GM18508 (cell line): ENCODE measurements around the gene SPEN.
A peak's percentile ranks its signal among the peaks of the same experiment; 100 is the strongest.
"Not testable (repeated sequence)": the region's sequence is repeated elsewhere in the genome, so short reads cannot be mapped to it uniquely, and the experiment has no call there.

Experiments used
- ATAC-seq: cut with Tn5 transposase; IDR thresholded peaks from one replicate; pipeline ENCODE4 v1.9.1; 2021; ENCODE audit warnings: moderate number of reproducible peaks; ENCODE audit not compliant: insufficient read depth, unreplicated experiment

The SPEN gene

GRCh38 chr1:15847100-15847892 is at the start of gene SPEN:
TSS of gene SPEN (plus strand) at chr1:15847707. CDS start at chr1:15848068, 361 bp downstream.
- peak; percentile 33 for ATAC-seq

- ATAC-seq: no peak
These were observed 48.3 kb upstream of the SPEN start for GRCh38 chr1:15799004-15799867.

GRCh38 chr1:15799928-15800835 is 47.3 kb upstream of the SPEN start:
- no peak for ATAC-seq

GRCh38 chr1:15802234-15802965 is 45.1 kb upstream of the SPEN start:
- no peak for ATAC-seq

- no peak for ATAC-seq
These were observed 44.1 kb upstream of the SPEN start for GRCh38 chr1:15803380-15803779.

- ATAC-seq: no peak
These were observed 43.4 kb upstream of the SPEN start for GRCh38 chr1:15804060-15804459.

GRCh38 chr1:15807121-15807520 is 40.4 kb upstream of the SPEN start:
- no peak for ATAC-seq

- ATAC-seq: not testable (repeated sequence)
These were observed 40.0 kb upstream of the SPEN start, which contains the start of gene UQCRHL for GRCh38 chr1:15807549-15807948. TSS of gene UQCRHL (minus strand) at chr1:15807649. CDS start at chr1:15807649, 0 bp downstream.

- no peak for ATAC-seq
These were observed 38.6 kb upstream of the SPEN start for GRCh38 chr1:15808955-15809354.

GRCh38 chr1:15810073-15810472 is 37.4 kb upstream of the SPEN start:
- ATAC-seq: no peak

- no peak for ATAC-seq
These were observed 30.8 kb upstream of the SPEN start for GRCh38 chr1:15816674-15817073.

- ATAC-seq: no peak
These were observed 27.0 kb upstream of the SPEN start for GRCh38 chr1:15820478-15820877.

GRCh38 chr1:15825800-15826199 is 21.7 kb upstream of the SPEN start:
- ATAC-seq: no peak

- ATAC-seq: no peak
These were observed 20.5 kb upstream of the SPEN start for GRCh38 chr1:15826810-15827507.

GRCh38 chr1:15827567-15827966 is 19.9 kb upstream of the SPEN start:
- not testable (repeated sequence) for ATAC-seq

- not testable (repeated sequence) for ATAC-seq
These were observed 18.6 kb upstream of the SPEN start for GRCh38 chr1:15828931-15829330.

- no peak for ATAC-seq
These were observed 17.2 kb upstream of the SPEN start for GRCh38 chr1:15830258-15830657.

- no peak for ATAC-seq
These were observed 14.3 kb upstream of the SPEN start for GRCh38 chr1:15833069-15833679.
